HG02763 (cell line): Measurements from ENCODE around the gene GPATCH4.
"Not testable (repeated sequence)": the region's sequence is repeated elsewhere in the genome, so short reads cannot be mapped to it uniquely, and the experiment has no call there.

Experiments used
- ATAC-seq: cut with Tn5 transposase; IDR thresholded peaks from one replicate; pipeline ENCODE4 v1.9.1; 2021; ENCODE audit warnings: mild to moderate bottlenecking, moderate library complexity; ENCODE audit not compliant: unreplicated experiment

GPATCH4 gene

GRCh38 chr1:156601122-156601830 lies at the start of gene GPATCH4:
GPATCH4 (minus strand) TSS chr1:156601479.
- ATAC-seq: peak; percentile 70

GRCh38 chr1:156648951-156649350 lies 47.7 kb upstream of the GPATCH4 start:
- no peak for ATAC-seq

GRCh38 chr1:156648496-156648895 lies 47.2 kb upstream of the GPATCH4 start:
- ATAC-seq: no peak

DNA sequence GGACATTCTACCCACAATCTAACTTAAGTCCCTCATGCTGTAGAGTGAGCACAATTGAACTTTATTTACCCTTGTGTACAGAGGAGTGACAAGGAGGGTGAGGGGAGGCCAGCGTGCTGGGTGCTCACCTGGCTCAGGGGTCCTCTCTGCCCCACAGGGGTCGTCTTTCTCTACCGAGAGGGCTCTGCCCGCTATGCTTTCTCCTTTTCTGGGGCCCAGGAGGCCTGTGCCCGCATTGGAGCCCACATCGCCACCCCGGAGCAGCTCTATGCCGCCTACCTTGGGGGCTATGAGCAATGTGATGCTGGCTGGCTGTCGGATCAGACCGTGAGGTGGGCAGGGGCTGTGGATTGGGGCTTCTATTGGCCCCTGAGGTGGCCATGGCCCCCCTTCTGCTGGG lies 46.1 kb upstream of the GPATCH4 start:
- no peak for ATAC-seq

- ATAC-seq: no peak
Observed at GRCh38 chr1:156646738-156647211, 45.5 kb upstream of the GPATCH4 start.

- ATAC-seq: no peak
Observed at GRCh38 chr1:156645666-156646065, 44.4 kb upstream of the GPATCH4 start.

- no peak for ATAC-seq
Observed at GRCh38 chr1:156645056-156645455, 43.8 kb upstream of the GPATCH4 start.

DNA sequence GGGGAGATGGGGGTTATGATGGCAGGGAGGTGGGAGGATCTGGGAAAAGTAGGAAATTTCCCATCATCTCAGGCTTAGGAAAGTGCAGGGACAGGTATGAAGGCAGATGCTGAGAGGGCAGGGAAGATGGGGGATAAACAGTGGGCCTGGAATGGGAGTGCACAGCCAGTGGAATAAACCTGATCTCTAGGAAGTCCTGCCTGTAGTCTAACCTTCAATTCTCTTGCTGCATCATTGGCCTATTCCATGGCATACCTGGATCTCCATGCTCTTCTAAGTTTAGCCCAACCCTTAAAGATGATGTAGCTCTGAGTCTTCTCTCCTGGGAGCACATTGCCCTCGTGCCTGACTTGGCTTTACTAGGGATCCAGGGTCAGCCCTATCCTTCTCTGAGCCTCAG lies 43.4 kb upstream of the GPATCH4 start:
- no peak for ATAC-seq

DNA sequence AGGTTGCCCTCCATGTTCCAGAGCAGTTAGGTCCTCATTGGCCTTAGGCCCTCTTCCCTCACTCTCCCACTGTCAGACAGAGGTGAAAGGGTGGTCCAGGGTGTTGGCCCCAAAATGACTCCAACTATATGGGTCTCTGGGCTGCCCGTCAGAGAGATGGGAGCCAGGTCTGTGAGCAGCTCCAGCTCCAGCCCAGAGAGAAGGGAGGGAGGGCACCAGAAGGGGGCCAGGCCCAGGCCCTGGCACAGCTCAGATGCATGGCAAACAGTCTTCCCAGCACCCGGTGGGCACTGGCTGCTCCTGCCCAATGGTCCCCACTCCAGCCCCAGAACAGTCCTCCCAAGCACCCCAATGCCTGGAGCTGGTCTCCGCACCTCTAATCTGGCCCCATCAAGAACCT lies 42.9 kb upstream of the GPATCH4 start:
- ATAC-seq: no peak

- ATAC-seq: no peak
Observed at GRCh38 chr1:156643778-156644092, 42.5 kb upstream of the GPATCH4 start.

DNA sequence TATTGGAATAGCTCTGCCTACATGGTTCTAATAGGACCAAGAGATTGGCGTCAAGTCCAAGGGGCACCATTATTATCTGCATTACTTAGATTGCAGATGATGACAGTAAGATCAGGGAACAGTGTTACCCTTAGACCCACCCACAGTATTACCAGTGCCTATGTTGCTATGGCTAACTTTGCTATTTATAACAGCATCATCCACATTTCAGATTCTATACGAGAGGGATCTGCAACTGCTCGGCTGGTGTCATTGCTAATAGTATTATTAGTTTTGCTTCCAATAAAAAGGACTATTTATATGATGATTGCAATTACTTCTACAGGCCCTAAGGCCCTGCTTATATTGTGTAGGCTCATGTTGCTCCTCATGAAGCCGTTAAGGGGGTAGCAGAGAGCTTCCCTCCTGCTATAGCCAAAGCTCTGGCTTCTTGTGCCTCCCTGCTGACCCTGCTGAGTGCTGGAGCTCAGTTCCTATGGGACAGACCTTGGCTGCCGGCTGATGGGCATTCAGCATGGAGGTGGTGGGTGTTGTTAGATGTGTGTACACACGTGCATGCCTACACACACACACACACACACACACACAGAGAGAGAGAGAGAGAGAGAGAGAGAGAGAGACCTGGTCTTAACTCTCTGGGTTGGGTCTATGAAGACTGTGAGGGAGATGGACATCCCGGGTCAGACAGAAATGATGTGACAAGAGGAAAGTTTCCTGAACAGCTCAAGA lies 41.9 kb upstream of the GPATCH4 start:
- no peak for ATAC-seq

- no peak for ATAC-seq
Observed at GRCh38 chr1:156642265-156643048, 41.2 kb upstream of the GPATCH4 start.

DNA sequence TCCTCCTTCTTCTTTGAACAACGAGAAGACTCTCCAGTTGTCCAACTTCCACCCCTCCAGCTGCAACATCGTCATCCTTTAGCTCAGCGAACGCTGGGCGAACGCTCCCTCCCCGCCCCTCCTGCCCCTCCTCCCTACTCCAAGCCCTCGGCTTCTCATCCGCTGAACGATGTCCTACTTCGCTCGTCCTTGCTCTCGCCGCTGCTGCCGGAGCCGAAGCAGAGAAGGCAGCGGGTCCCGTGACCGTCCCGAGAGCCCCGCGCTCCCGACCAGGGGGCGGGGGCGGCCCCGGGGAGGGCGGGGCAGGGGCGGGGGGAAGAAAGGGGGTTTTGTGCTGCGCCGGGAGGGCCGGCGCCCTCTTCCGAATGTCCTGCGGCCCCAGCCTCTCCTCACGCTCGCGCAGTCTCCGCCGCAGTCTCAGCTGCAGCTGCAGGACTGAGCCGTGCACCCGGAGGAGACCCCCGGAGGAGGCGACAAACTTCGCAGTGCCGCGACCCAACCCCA lies 40.5 kb upstream of the GPATCH4 start, which contains the start of gene BCAN:
BCAN (plus strand) TSS at position 357 of the 504 bp plus-strand sequence. CDS start 3,938 bp downstream, outside the sequence.
- no peak for ATAC-seq

DNA sequence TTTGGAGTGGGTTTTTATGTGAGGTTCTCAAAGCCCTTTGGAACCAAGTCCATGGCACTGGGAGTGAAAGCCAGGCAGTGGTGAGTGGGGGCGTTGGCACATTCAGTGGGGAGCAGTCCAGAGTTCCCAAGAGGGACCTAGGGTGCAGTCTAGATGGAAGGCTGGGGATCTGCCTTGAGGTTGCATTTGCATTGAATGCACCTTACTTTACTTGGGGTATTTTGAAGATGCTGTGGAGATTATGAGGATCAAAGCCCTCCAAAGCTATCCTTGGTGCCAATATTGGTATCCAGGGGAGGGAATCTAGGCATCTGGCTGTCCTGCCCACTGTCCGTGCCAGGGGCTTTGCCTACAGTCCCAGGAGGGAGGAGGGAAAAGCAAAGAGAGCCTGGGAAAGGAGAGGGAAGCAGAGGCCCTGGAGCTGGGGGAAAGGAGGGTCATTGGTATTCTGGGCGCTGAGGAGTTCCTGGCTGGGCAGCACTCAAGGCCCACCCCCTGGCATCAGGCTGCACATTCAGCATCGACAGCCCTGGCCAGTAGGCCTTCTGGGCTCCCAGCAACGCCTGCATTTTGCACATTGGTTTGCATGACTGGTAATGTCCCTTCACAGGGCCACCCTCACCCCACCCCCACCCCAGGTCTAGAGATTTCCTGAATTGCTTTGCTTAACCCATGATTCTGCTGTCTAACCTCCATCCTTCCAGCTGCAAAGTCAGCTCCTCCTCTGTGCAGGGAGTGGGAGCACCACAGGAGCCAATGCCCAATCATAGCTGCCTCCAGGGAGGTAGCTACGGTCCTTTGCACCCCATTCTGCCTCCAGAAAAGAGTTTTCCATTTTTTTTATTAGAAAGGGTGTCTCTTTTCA lies 39.8 kb upstream of the GPATCH4 start:
- ATAC-seq: no peak

DNA sequence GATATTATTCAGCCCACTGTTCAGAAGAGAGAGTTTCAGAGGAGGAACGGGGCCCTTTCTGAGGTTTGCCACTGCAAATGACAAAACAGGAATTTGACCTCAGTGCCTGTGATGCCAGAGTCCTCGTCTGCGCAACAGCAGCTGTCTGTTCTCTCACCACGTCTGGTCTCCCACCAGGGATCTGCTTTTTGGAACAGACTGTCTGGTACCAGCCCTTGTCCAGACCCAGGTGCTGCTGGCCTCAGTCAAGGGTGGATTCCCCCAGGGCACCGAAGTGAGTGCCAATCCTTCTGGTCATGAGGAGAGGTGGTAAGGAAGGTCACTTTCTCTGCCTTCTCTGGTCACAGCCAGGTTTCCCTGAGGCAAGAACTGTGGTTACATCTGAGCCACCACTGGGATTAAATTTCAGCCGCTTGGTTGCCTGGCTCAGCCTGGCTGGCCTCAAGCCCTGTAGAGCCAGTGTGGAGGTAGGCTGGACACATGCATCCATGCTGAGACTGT lies 38.4 kb upstream of the GPATCH4 start:
- no peak for ATAC-seq

DNA sequence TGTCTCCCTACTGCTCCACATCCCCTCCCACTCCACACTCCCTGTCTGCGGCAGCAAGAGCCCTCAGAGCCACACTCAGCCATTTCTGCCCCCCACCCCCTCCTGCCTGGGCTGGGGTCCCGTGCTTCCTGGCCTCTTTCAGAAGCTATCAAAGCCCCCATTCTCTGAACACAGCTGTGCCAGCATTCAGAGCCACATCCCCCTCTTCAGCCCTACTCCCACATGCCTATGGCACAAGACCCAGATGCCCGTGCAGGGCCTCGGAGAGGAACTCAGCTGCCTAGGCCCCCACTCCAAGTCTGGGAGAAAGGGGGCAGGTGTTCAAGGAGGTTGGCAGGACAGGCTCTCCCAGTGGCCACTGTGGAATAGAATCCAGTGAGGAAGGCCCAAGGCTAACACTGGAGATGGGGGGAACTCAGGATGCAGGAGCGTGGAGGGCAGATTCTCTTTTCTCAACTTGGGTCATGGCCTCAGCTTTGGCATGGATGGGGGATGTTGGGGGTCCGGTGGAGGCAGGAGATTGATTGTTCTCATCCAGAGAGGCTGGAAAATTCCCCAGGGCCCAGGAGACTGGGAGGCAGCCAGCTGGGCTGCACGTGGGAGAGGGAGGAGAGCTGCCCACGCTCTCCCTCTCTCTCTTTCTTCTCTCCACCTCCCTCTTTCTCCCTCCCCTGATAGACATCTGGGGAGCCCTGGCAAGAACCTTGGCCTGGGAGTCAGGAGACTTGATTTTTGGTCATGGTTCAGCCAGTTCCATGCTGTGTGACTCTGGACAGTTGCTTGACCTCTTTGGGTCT lies 37.1 kb upstream of the GPATCH4 start:
- no peak for ATAC-seq

GRCh38 chr1:156632355-156632754 lies 31.1 kb upstream of the GPATCH4 start:
- ATAC-seq: no peak

DNA sequence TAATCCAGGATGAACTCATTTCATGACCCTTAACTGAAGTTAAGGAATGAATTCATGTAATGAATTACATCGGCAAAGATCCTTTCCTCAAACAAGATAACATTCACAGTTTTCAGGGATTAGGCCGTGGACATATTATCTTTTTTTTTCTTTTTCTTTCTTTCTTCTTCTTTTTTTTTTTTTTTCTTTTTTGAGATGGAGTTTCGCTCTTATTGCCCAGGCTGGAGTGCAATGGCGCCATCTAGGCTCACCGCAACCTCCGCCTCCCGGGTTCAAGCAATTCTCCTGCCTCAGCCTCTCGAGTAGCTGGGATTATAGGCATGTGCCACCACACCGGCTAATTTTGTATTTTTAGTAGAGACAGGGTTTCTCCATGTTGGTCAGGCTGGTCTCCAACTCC lies 29.9 kb upstream of the GPATCH4 start:
- ATAC-seq: not testable (repeated sequence)

DNA sequence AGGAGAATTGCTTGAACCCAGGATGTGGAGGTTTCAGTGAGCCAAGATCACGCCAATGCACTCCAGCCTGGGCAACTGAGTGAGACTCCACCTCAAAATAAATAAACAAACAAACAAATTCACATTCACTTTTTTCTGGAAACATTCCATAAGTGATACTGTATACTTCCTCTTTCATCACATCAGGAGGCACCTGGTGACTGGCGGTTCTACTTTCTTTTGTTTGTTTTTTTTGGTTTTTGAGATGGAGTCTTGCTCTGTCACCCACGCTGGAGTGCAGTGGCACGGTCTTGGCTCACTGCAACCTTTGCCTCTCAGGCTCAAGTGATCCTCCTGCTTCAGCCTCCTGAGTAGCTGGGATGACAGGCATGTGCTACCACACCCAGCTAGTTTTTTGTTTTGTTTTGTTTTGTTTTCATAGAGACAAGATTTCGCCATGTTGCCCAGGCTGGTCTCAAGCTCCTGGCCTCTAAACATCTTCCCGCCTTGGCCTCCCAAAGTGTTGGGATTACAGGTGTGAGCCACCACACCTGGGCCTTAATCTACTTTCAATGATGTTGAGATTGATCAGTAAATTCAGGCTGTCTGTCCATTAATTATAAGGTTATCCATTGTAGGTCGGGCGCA lies 28.7 kb upstream of the GPATCH4 start:
- ATAC-seq: no peak
